ENCODE results near the gene CDK14. TPM values are rescaled to one million over a fixed set of nuclear protein-coding genes. Genes with fewer than 3 reads are reported as not detected.

Gene CDK14
- total and polyA plus RNA-seq, 4 donors = 4.2 to 12.4 (median 7.4) TPM

- no peak overlapping the region for H3K27ac ChIP-seq (ENCODE audit: low read depth in 1 of 2, low read length in 2 of 2)
- H3K9me3 ChIP-seq (ENCODE audit: control insufficient read depth in 4 of 4, low read length in 3 of 4) = no peaks in the 10 kb centered on the region
- no peaks in the 10 kb centered on the region for H3K27me3 ChIP-seq (ENCODE audit: control insufficient read depth in 4 of 4, insufficient read depth in 4 of 4, low read length in 3 of 4)
- no peak for DNase-seq (ENCODE audit: low spot score)
- H3K36me3 ChIP-seq (ENCODE audit: control insufficient read depth in 4 of 4, insufficient read depth in 3 of 4, low read depth in 1 of 4, low read length in 3 of 4) = no peaks in the 10 kb centered on the region
- WGBS = 90% methylated on average over 1 of the region's 1 CpG
- TF ChIP-seq HNF4A (conservative IDR thresholded peaks at IDR 0.05) = no peak
- TF ChIP-seq HNF4G (IDR thresholded peaks at IDR 0.05) = no peak
- no peak for TF ChIP-seq SP1 (IDR thresholded peaks at IDR 0.05)
- no peak for TF ChIP-seq MAX (IDR thresholded peaks at IDR 0.05)
- no peak for TF ChIP-seq FOXA2 (IDR thresholded peaks at IDR 0.05)
- no peak for TF ChIP-seq CTCF (IDR thresholded peaks at IDR 0.05; ENCODE audit: low read depth, low read length, missing input control)
- TF ChIP-seq EGR1 (IDR thresholded peaks at IDR 0.05; ENCODE audit: low read depth in 2 of 2) = no peak
- TF ChIP-seq, protein P1, sequence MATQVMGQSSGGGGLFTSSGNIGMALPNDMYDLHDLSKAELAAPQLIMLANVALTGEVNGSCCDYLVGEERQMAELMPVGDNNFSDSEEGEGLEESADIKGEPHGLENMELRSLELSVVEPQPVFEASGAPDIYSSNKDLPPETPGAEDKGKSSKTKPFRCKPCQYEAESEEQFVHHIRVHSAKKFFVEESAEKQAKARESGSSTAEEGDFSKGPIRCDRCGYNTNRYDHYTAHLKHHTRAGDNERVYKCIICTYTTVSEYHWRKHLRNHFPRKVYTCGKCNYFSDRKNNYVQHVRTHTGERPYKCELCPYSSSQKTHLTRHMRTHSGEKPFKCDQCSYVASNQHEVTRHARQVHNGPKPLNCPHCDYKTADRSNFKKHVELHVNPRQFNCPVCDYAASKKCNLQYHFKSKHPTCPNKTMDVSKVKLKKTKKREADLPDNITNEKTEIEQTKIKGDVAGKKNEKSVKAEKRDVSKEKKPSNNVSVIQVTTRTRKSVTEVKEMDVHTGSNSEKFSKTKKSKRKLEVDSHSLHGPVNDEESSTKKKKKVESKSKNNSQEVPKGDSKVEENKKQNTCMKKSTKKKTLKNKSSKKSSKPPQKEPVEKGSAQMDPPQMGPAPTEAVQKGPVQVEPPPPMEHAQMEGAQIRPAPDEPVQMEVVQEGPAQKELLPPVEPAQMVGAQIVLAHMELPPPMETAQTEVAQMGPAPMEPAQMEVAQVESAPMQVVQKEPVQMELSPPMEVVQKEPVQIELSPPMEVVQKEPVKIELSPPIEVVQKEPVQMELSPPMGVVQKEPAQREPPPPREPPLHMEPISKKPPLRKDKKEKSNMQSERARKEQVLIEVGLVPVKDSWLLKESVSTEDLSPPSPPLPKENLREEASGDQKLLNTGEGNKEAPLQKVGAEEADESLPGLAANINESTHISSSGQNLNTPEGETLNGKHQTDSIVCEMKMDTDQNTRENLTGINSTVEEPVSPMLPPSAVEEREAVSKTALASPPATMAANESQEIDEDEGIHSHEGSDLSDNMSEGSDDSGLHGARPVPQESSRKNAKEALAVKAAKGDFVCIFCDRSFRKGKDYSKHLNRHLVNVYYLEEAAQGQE (IDR thresholded peaks at IDR 0.05) = no peak
- TF ChIP-seq, protein P2, sequence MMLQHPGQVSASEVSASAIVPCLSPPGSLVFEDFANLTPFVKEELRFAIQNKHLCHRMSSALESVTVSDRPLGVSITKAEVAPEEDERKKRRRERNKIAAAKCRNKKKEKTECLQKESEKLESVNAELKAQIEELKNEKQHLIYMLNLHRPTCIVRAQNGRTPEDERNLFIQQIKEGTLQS (IDR thresholded peaks at IDR 0.05) = no peak
- TF ChIP-seq FOXA1 (IDR thresholded peaks at IDR 0.05) = no peak
- no peak for TF ChIP-seq RXRA (IDR thresholded peaks at IDR 0.05)
- no peak for TF ChIP-seq ZBTB33 (IDR thresholded peaks at IDR 0.05)
- TF ChIP-seq RAD21 (IDR thresholded peaks at IDR 0.05) = no peak
- TF ChIP-seq GABPA (IDR thresholded peaks at IDR 0.05 in 1 of 2, conservative IDR thresholded peaks at IDR 0.05 in 1 of 2) = no peak
- no peak for TF ChIP-seq TAF1 (conservative IDR thresholded peaks at IDR 0.05)
- no peak for TF ChIP-seq JUND (IDR thresholded peaks at IDR 0.05)
- no peak overlapping the region for H3K4me3 ChIP-seq (ENCODE audit: low read depth in 1 of 3, low read length in 3 of 3)
- H3K9ac ChIP-seq (ENCODE audit: low read depth in 1 of 2, low read length in 2 of 2) = no peak overlapping the region
- H3K4me1 ChIP-seq (ENCODE audit: control insufficient read depth in 4 of 4, insufficient read depth in 4 of 4, low read length in 3 of 4) = peaks cover 0 to 3% (median 0%) of the 10 kb centered on the region in 4 donors
Observed at GRCh38 chr7:90584378-90584777, 11.7 kb upstream of the CDK14 start.

DNA sequence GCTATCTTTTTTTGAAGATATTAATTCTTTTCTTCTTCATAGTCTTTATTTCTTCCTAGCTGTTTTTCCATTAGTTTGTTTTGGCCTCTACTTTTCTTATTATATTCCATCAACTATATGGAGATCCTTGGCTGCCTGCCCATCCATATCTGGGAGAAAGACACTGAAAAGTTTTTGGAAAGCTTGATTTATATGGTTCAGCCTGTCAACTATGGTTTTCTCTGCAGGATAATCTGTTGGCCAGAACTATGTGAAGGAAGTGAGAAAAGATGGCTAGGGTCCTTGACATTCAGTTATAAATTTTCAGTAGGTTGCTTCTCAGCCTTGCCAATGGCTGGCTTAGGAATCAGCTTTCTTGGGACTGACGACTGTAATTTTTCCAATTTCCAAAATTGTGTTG lies 10.0 kb upstream of the CDK14 start:
- TF ChIP-seq JUND (IDR thresholded peaks at IDR 0.05) = no peak
- TF ChIP-seq HNF4A (conservative IDR thresholded peaks at IDR 0.05) = no peak
- no peak for TF ChIP-seq ZBTB33 (IDR thresholded peaks at IDR 0.05)
- no peak for TF ChIP-seq CTCF (IDR thresholded peaks at IDR 0.05; ENCODE audit: low read depth, low read length, missing input control)
- TF ChIP-seq EGR1 (IDR thresholded peaks at IDR 0.05; ENCODE audit: low read depth in 2 of 2) = no peak
- TF ChIP-seq GABPA (IDR thresholded peaks at IDR 0.05 in 1 of 2, conservative IDR thresholded peaks at IDR 0.05 in 1 of 2) = no peak
- no peak for TF ChIP-seq TAF1 (conservative IDR thresholded peaks at IDR 0.05)
- no peak for TF ChIP-seq RXRA (IDR thresholded peaks at IDR 0.05)
- TF ChIP-seq, protein P2 (IDR thresholded peaks at IDR 0.05) = no peak
- TF ChIP-seq NR2F2 (IDR thresholded peaks at IDR 0.05) = no peak
- no peak for TF ChIP-seq HNF4G (IDR thresholded peaks at IDR 0.05)
- TF ChIP-seq YY1 (IDR thresholded peaks at IDR 0.05) = no peak
- TF ChIP-seq FOXA2 (IDR thresholded peaks at IDR 0.05) = no peak
- no peak for TF ChIP-seq RAD21 (IDR thresholded peaks at IDR 0.05)
- no peak for TF ChIP-seq FOXA1 (IDR thresholded peaks at IDR 0.05)
- TF ChIP-seq MAX (IDR thresholded peaks at IDR 0.05) = no peak
- no peak for TF ChIP-seq SP1 (IDR thresholded peaks at IDR 0.05)
- 86% methylated on average over 1 of the region's 1 CpG for WGBS
- H3K9ac ChIP-seq (ENCODE audit: low read depth in 1 of 2, low read length in 2 of 2) = no peak overlapping the region
- no peak overlapping the region for H3K27ac ChIP-seq (ENCODE audit: low read depth in 1 of 2, low read length in 2 of 2)
- no peaks in the 10 kb centered on the region for H3K9me3 ChIP-seq (ENCODE audit: control insufficient read depth in 4 of 4, low read length in 3 of 4)
- H3K27me3 ChIP-seq (ENCODE audit: control insufficient read depth in 4 of 4, insufficient read depth in 4 of 4, low read length in 3 of 4) = no peaks in the 10 kb centered on the region
- H3K4me3 ChIP-seq (ENCODE audit: low read depth in 1 of 3, low read length in 3 of 3) = no peak overlapping the region
- no peaks in the 10 kb centered on the region for H3K36me3 ChIP-seq (ENCODE audit: control insufficient read depth in 4 of 4, insufficient read depth in 3 of 4, low read depth in 1 of 4, low read length in 3 of 4)
- no peak for DNase-seq (ENCODE audit: low spot score)
- peaks cover 0 to 3% (median 0%) of the 10 kb centered on the region in 4 donors for H3K4me1 ChIP-seq (ENCODE audit: control insufficient read depth in 4 of 4, insufficient read depth in 4 of 4, low read length in 3 of 4)
